H1 (cell line): Measurements from ENCODE around the gene SRXN1. TPM values are rescaled to one million over a fixed set of nuclear protein-coding genes. Genes with fewer than 3 reads are reported as not detected.
A peak's percentile ranks its signal among the peaks of the same experiment; 100 is the strongest.

ENCODE experiments used
- CTCF ChIA-PET: fragments of 300-600 bp; sonication (Branson Sonifier 250); formaldehyde crosslinking; loops from one replicate; lab custom pipeline; 2021; ENCODE audit not compliant: partially characterized antibody; lab: Charles Lee
- POLR2A ChIA-PET: fragments of 300-600 bp; sonication (Branson Sonifier 250); formaldehyde crosslinking; loops from one replicate; lab custom pipeline; 2021; ENCODE audit warnings: inconsistent platforms; ENCODE audit not compliant: partially characterized antibody; lab: Charles Lee
- DNase-seq, 2 experiments: peaks; one replicate each; pipeline versions ENCODE4 v3.0.0 to v3.0.0-alpha.2; 2010 to 2022; ENCODE audit warnings: low spot score in 2 of 2, low read depth in 1 of 2, mixed read lengths in 1 of 2
- FAIRE-seq: peaks from 2 replicates; lab custom pipeline; 2011; peaks lifted over from hg19 to GRCh38; lab: Jason Lieb, UNC
- H2AFZ ChIP-seq: 2 replicates; pipeline ENCODE4 v1.8.1; 2012; ENCODE audit warnings: low read length, inconsistent platforms
- H2AK5ac ChIP-seq: 2 replicates; pipeline ENCODE4 v1.6.1; 2013; ENCODE audit warnings: low read depth, low read length
- H2BK120ac ChIP-seq: replicated peaks from 2 replicates; pipeline ENCODE3; 2013; ENCODE audit warnings: low read depth, low read length, inconsistent platforms
- H2BK12ac ChIP-seq: 2 replicates; pipeline ENCODE4 v1.6.1; 2013; ENCODE audit warnings: low read depth, low read length
- H2BK15ac ChIP-seq: 2 replicates; pipeline ENCODE4 v1.6.1; 2013; ENCODE audit warnings: low read length
- H2BK20ac ChIP-seq: 2 replicates; pipeline ENCODE4 v1.6.1; 2013; ENCODE audit warnings: low read length
- H2BK5ac ChIP-seq: 2 replicates; pipeline ENCODE4 v1.6.1; 2013; ENCODE audit warnings: low read depth, low read length
- H3K14ac ChIP-seq: 2 replicates; pipeline ENCODE4 v1.6.1; 2013; ENCODE audit warnings: inconsistent platforms; ENCODE audit not compliant: insufficient read length
- H3K18ac ChIP-seq: 2 replicates; pipeline ENCODE4 v1.6.1; 2013; ENCODE audit warnings: low read length; ENCODE audit errors: extremely low read depth
- H3K23ac ChIP-seq: 2 replicates; pipeline ENCODE4 v1.6.1; 2013; ENCODE audit warnings: inconsistent platforms; ENCODE audit not compliant: insufficient read length
- H3K23me2 ChIP-seq: 2 replicates; pipeline ENCODE4 v1.6.1; 2013; ENCODE audit warnings: low read depth, low read length
- H3K27ac ChIP-seq: 2 replicates; pipeline ENCODE4 v1.6.1; 2011; ENCODE audit warnings: low read depth, low read length, inconsistent platforms
- H3K27me3 ChIP-seq, 4 experiments: replicated peaks in 1 of 4; 1 replicate in 1 of 4; 2 replicates in 3 of 4; pipeline versions ENCODE4 v1.6.1 to v1.8.1; 2011 to 2013; ENCODE audit warnings: low read length in 3 of 4, mild to moderate bottlenecking in 3 of 4, inconsistent platforms in 2 of 4, mixed read lengths in 2 of 4, moderate library complexity in 1 of 4; ENCODE audit not compliant: control insufficient read depth in 3 of 4, insufficient read depth in 3 of 4; ENCODE audit errors: extremely low read depth in 1 of 4
- H3K36me3 ChIP-seq, 4 experiments: 2 replicates each; pipeline versions ENCODE4 v1.6.1 to v1.8.1; 2011 to 2013; ENCODE audit warnings: mild to moderate bottlenecking in 4 of 4, low read length in 3 of 4, moderate library complexity in 2 of 4, control low read depth in 1 of 4, inconsistent platforms in 1 of 4; ENCODE audit not compliant: insufficient read depth in 4 of 4, control insufficient read depth in 2 of 4
- H3K4ac ChIP-seq: replicated peaks from 2 replicates; pipeline ENCODE3; 2013; ENCODE audit warnings: low read length, low read depth, mixed read lengths, inconsistent platforms; ENCODE audit not compliant: insufficient read length
- H3K4me1 ChIP-seq, 4 experiments: replicated peaks in 1 of 4; 1 replicate in 1 of 4; 2 replicates in 3 of 4; pipeline versions ENCODE4 v1.6.1 to v1.8.1; 2011 to 2013; ENCODE audit warnings: low read length in 3 of 4, inconsistent platforms in 2 of 4, mixed read lengths in 1 of 4; ENCODE audit not compliant: insufficient read depth in 4 of 4, control insufficient read depth in 3 of 4
- H3K4me2 ChIP-seq, 2 experiments: 2 replicates each; pipeline versions ENCODE4 v1.6.1 to v1.8.1; 2011 to 2013; ENCODE audit warnings: low read depth in 2 of 2, low read length in 2 of 2, control low read depth in 1 of 2, inconsistent platforms in 1 of 2, mild to moderate bottlenecking in 1 of 2; ENCODE audit not compliant: insufficient read depth in 1 of 2
- H3K4me3 ChIP-seq, 4 experiments: fragments of 200-600, 300-600 bp in 1 of 4; sonication (generic), shearing (Covaris generic), sonication (Bioruptor Twin) in 1 of 4; 2 replicates each; pipeline versions ENCODE4 v1.5.1 to v1.8.1; 2011 to 2016; ENCODE audit warnings: low read length in 4 of 4, low read depth in 3 of 4, control low read depth in 2 of 4, inconsistent platforms in 2 of 4, mild to moderate bottlenecking in 2 of 4, mixed read lengths in 1 of 4, moderate library complexity in 1 of 4; ENCODE audit not compliant: insufficient read depth in 2 of 4; ENCODE audit errors: extremely low read depth in 1 of 4
- H3K56ac ChIP-seq: replicated peaks from 2 replicates; pipeline ENCODE3; 2013; ENCODE audit warnings: low read depth, mild to moderate bottlenecking, mixed read lengths, low read length, inconsistent platforms; ENCODE audit not compliant: insufficient read length
- H3K79me1 ChIP-seq: 2 replicates; pipeline ENCODE4 v1.6.1; 2013; ENCODE audit warnings: low read depth, low read length, control low read depth
- H3K79me2 ChIP-seq, 2 experiments: 2 replicates each; pipeline versions ENCODE4 v1.6.1 to v1.8.1; 2012 to 2013; ENCODE audit warnings: low read length in 2 of 2, mild to moderate bottlenecking in 2 of 2, inconsistent platforms in 1 of 2; ENCODE audit not compliant: insufficient read depth in 2 of 2, control insufficient read depth in 1 of 2
- H3K9ac ChIP-seq, 4 experiments: replicated peaks in 1 of 4; 1 replicate in 1 of 4; 2 replicates in 3 of 4; pipeline versions ENCODE4 v1.6.1 to v1.8.1; 2011 to 2013; ENCODE audit warnings: low read depth in 3 of 4, low read length in 3 of 4, control low read depth in 2 of 4, mild to moderate bottlenecking in 2 of 4, moderate library complexity in 2 of 4, inconsistent platforms in 1 of 4; ENCODE audit errors: extremely low read depth in 1 of 4
- H3K9me3 ChIP-seq, 2 experiments: 2 replicates each; pipeline versions ENCODE4 v1.6.1 to v1.8.1; 2012 to 2013; ENCODE audit warnings: mild to moderate bottlenecking in 2 of 2, moderate library complexity in 2 of 2, control low read depth in 1 of 2, inconsistent platforms in 1 of 2, low read depth in 1 of 2, low read length in 1 of 2, mixed read lengths in 1 of 2; ENCODE audit not compliant: insufficient read depth in 2 of 2
- H4K20me1 ChIP-seq, 2 experiments: replicated peaks in 1 of 2; 2 replicates each; pipeline versions ENCODE3 to v1.8.1; 2011 to 2013; ENCODE audit warnings: inconsistent platforms in 2 of 2, low read length in 2 of 2, mild to moderate bottlenecking in 1 of 2; ENCODE audit not compliant: insufficient read depth in 2 of 2, control insufficient read depth in 1 of 2
- H4K5ac ChIP-seq: 2 replicates; pipeline ENCODE4 v1.6.1; 2013; ENCODE audit warnings: low read length, low read depth, mixed read lengths, inconsistent platforms; ENCODE audit not compliant: insufficient read length
- H4K8ac ChIP-seq: 2 replicates; pipeline ENCODE4 v1.8.0; 2013; ENCODE audit warnings: mild to moderate bottlenecking, moderate library complexity, low read length, inconsistent platforms; ENCODE audit not compliant: insufficient read depth; ENCODE audit errors: extremely low read depth
- H4K91ac ChIP-seq: replicated peaks from 2 replicates; pipeline ENCODE3; 2013; ENCODE audit warnings: low read length, mixed read lengths, inconsistent platforms; ENCODE audit not compliant: insufficient read length
- ATF2 ChIP-seq: IDR thresholded peaks from 2 replicates; pipeline ENCODE4 v1.6.1; 2012; ENCODE audit warnings: low read length, inconsistent platforms
- CBX5 ChIP-seq: fragments of 300-800, 300-1000 bp; sonication (generic); IDR thresholded peaks from 2 replicates; pipeline ENCODE4 v1.7.1; 2016; ENCODE audit warnings: antibody characterized with exemption, low read length, low read depth
- CREB1 ChIP-seq: IDR thresholded peaks from 2 replicates; pipeline ENCODE4 v1.6.1; 2012; ENCODE audit warnings: inconsistent platforms
- CTBP2 ChIP-seq: IDR thresholded peaks from 2 replicates; pipeline ENCODE4 v1.7.0; 2011; ENCODE audit warnings: borderline replicate concordance, mild to moderate bottlenecking, moderate library complexity, mixed read lengths, low read length; ENCODE audit not compliant: insufficient read depth, insufficient read length
- EGR1 ChIP-seq: IDR thresholded peaks from 2 replicates; pipeline ENCODE4 v1.6.1; 2011; ENCODE audit warnings: low read depth, low read length, borderline replicate concordance
- NANOG ChIP-seq: IDR thresholded peaks from 2 replicates; pipeline ENCODE4 v1.6.1; 2011; ENCODE audit warnings: low read length, low read depth, mild to moderate bottlenecking, inconsistent platforms; ENCODE audit not compliant: insufficient read depth, poor library complexity, severe bottlenecking
- RAD21 ChIP-seq, 2 experiments: IDR thresholded peaks in 1 of 2; conservative IDR thresholded peaks in 1 of 2; 2 replicates each; pipeline ENCODE4 v1.6.1; 2011; ENCODE audit warnings: low read depth in 2 of 2, low read length in 2 of 2, improper control_type of control experiment in 1 of 2, inconsistent platforms in 1 of 2, mild to moderate bottlenecking in 1 of 2, moderate library complexity in 1 of 2
- SP2 ChIP-seq: IDR thresholded peaks from 2 replicates; pipeline ENCODE4 v1.6.1; 2012; ENCODE audit warnings: mild to moderate bottlenecking, low read length, inconsistent platforms
- WGBS, 2 experiments: shearing (Covaris generic) in 1 of 2; methylation state at CpG; one replicate each; pipeline versions ENCODE4 v1.1.6 to v1.1.7; 2013 to 2015; ENCODE audit warnings: low lambda C conversion rate in 2 of 2, mixed read lengths in 2 of 2, inconsistent platforms in 1 of 2, low coverage in 1 of 2, missing lambda C conversion rate in 1 of 2; ENCODE audit not compliant: insufficient replicate concordance in 2 of 2, insufficient coverage in 1 of 2, insufficient read length in 1 of 2; ENCODE audit errors: extremely low coverage in 1 of 2, missing lambda C conversion rate in 1 of 2; 5-methylcytosine and 5-hydroxymethylcytosine counted together
- polyA plus RNA-seq, 7 experiments: library from polyadenylated mRNA; depleted of rRNA in 3 of 7; stranded (reverse) in 5 of 7; unstranded in 2 of 7; fragments of >200 nt in 5 of 7; fragments of 200-250 nt in 2 of 7; gene quantifications; 1 replicate in 5 of 7; 2 replicates in 1 of 7; 4 replicates in 1 of 7; pipeline versions ENCODE4 v1.2.1 to v1.2.3, GENCODE V29; 2011 to 2013; ENCODE audit warnings: missing spikeins in 2 of 7, mixed read lengths in 2 of 7
- total RNA-seq: library from RNA; stranded (reverse); fragmentation: NEBNext Ultra II Directional; extraction: Animal tissue kit (Norgen Biotek cat#: 25700); gene quantifications from 2 replicates; pipeline ENCODE4 v1.2.1, GENCODE V29; 2021
- TF ChIP-seq, protein P1 (sequence below): IDR thresholded peaks from 2 replicates; pipeline ENCODE4 v1.6.1; 2012; ENCODE audit warnings: inconsistent platforms

SRXN1 gene
- total and polyA plus RNA-seq, 2 of the 8 experiments (the other 6 are each of a cell fraction or from before 2014, with no cell fraction given), result 12.2 to 15.8 TPM

GRCh38 chr20:602111-602970 is 50.7 kb downstream of the SRXN1 start:
- no peak for FAIRE-seq

More at GRCh38 chr20:602111-602970, 50.7 kb downstream of the SRXN1 start:
- CTCF ChIA-PET, result interaction anchor here (0.8 to 4.1 kb wide), 7 partner anchors 10 to 65 kb away, joined by 3 to 22 read pairs (median 6); no protein-coding TSS in a partner anchor
- H3K56ac ChIP-seq, result no peak overlapping the region
- H2BK12ac ChIP-seq, result no peak overlapping the region
- no peaks in the 10 kb centered on the region for H3K23me2 ChIP-seq
- H3K9ac ChIP-seq, result peak overlapping the region in 1 of 4 experiments; percentile 4; a peak in 1 of 7 replicates
- no peak overlapping the region for H3K4me3 ChIP-seq
- DNase-seq, result no peak
- TF ChIP-seq SP2 (no peak), CREB1 (no peak), ATF2 (no peak), RAD21 (IDR thresholded peaks at IDR 0.05 in 1 of 2, conservative IDR thresholded peaks at IDR 0.05 in 1 of 2; ENCODE audit: low read depth in 2 of 2, low read length in 2 of 2) (no peak), EGR1 (no peak), CBX5 (no peak), CTBP2 (no peak), NANOG (no peak)
- TF ChIP-seq, protein P1, sequence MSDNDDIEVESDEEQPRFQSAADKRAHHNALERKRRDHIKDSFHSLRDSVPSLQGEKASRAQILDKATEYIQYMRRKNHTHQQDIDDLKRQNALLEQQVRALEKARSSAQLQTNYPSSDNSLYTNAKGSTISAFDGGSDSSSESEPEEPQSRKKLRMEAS, result no peak
- TF ChIP-seq, all 59 proteins: peak for 0
- Histone ChIP-seq H3K27me3 (no peaks in the 10 kb centered on the region), H4K8ac (no peak overlapping the region; the same call in 1 of the 2 replicates), H3K36me3 (no peaks in the 10 kb centered on the region), H2AFZ (no peak overlapping the region), H3K79me2 (no peaks in the 10 kb centered on the region), H3K4ac (no peak overlapping the region), H3K27ac (no peak overlapping the region), H3K4me2 (no peak overlapping the region), H3K4me1 (no peaks in the 10 kb centered on the region), H4K5ac (no peak overlapping the region), H4K91ac (peak overlapping the region; percentile 30), H3K79me1 (no peaks in the 10 kb centered on the region), H3K14ac (no peak overlapping the region), H3K18ac (no peak overlapping the region), H4K20me1 (peaks cover 0 to 6% of the 10 kb centered on the region in 2 experiments), H3K23ac (no peak overlapping the region), H2BK5ac (no peak overlapping the region), H2BK20ac (no peak overlapping the region), H2AK5ac (no peak overlapping the region), H2BK120ac (no peak overlapping the region), H2BK15ac (no peak overlapping the region), H3K9me3 (no peaks in the 10 kb centered on the region)
- POLR2A ChIA-PET, result interaction anchor here (1.0 kb wide), 2 partner anchors 9 to 10 kb away, joined by 3 to 4 read pairs; no protein-coding TSS in a partner anchor
- 87% methylated on average over 6 of the region's 8 CpGs; no CpG with 5 or more reads in 1 of the 2 experiments for WGBS, 2 experiments
